GM18511 (cell line): ENCODE data around the gene LRRC8C.

Experiments
- ATAC-seq: cut with Tn5 transposase; IDR thresholded peaks from one replicate; pipeline ENCODE4 v1.9.1; 2021; ENCODE audit warnings: mild to moderate bottlenecking, moderate library complexity; ENCODE audit not compliant: unreplicated experiment

Gene LRRC8C

DNA sequence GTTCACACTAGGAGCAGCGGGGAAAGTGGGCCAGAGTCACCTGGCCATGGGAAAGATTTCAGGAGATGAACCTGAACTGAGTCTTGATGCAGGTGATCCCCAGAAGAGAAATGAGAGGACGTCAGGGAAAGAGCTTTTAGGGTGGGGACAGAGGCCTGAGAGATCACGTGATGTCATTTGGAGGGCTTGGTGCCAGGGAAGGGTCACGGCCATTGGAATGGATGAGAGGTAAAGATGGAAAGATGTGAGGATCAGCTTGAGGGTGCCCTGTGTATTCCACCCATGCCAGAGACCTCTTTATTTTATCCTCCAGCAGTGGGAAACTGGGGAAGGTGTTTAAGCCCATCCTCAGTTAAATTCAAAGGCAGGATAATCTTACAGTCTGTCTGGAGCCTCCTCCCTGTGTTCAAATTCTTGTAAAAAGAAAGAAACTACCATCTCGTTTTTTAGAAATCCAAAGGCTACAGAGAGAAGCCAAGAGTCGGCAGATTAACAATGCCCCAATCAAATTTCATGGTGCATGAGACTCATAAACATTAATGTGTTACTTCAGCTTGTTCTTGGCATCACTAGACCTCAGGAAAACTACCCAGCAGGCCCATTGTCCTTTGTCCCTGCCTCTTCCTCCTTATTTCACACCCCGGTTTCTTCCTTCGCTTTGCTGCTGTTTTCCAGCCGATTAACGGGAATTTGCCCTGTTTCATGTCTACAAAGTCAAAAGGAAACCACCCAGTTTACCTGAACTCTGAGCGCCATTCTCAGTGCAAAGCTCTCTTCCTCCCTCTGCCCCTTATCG lies 94.8 kb downstream of the LRRC8C start:
- ATAC-seq: no peak

DNA sequence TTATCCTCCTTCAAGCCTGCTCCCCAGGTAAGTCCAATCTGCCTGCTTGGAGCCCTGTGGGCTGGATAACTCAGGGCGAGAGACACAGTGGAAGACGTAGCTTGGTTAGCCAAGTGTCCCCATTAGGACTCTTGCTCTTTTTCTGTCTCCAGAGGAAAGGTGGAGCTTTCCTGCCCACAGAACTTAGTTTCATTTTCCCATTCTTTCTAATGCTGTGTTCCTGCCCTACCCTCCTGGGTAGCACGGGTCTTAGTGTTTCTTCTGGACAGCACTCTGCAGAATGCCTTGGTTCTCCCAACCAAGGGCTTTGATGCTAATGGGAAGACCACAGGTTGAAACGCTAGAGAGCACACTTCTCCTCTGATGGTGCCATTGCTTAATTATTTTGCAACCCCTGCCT lies 95.5 kb downstream of the LRRC8C start:
- no peak for ATAC-seq

DNA sequence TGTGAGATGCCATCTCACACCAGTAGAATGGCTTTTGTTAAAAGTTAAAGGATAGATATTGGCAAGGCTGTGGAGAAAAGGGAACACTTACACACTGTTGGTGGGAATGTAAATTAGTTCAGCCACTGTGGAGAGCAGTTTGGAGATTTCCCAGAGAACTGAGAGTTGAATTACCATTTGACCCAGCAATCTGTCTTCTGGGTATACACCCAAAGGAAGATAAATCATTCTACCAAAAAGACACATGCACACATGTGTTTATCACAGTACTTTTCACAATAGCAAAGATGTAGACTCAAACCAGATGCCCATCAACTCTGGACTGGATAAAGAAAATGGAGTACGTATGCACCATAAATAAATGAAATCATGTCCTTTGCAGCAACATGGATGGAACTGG lies 99.3 kb downstream of the LRRC8C start:
- ATAC-seq: no peak

DNA sequence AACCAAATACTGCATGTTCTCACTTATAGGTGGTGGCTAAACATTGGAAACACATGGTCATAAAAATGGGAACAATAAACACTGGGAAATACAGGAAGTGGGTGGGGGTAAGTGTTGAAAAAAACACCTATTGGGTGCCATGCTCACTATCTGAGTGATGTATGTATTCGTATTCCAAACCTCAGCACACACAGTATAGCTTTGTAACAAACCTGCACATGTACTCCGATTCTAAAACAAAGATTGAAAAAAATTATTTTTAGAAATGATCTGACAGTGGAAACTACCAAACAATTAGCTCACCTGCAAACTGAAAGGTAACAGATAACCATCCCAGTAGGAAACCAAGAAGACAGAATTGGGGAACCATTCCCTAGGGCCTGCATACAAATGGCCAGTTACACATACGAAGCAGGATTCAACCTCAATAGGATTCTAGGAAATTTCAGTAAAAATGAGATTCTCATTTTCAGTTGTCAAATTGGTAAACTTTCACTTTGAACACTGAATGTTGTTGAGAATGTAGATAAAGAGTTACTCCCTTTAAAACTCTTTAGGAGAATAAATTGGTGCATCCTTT lies 99.8 kb downstream of the LRRC8C start:
- no peak for ATAC-seq

DNA sequence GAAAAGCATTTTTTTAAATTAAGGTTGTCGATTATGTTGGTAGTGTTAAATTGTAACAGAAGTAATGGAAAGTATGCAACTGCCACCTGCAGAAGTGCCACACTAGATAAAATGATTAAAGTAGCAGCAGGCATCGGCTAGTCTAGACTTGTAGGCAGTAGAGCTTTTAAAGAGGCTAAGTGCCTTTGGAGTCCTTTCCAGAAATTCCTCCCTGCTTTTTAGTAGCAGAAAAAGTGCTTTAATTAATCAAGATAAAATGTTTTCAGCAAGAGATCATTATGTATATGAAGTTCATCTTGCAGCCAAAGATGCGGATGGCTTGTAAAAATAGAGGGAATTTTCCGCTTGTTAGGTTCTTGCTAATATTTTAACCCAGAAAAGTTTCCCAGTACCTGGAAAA lies 100.8 kb downstream of the LRRC8C start:
- ATAC-seq: no peak

DNA sequence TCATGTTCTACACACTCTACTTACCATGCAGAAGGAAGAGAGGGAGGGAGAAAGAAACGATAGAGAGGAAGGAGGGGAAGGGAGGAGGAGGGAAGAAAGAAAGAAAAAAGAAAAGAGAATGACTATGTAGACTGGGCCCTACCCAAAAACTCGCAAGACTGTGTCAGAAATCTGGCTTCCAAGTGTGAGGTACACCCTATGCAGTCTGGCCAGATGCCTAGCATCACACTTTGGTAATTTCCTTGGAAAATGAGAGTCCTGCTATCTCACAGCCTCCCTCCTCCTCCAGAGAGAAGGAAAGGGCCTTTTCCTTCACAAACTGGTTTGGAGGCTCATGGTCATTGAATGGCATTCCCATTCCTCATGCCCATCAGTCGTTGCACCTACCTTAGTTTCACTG lies 101.5 kb downstream of the LRRC8C start:
- no peak for ATAC-seq

DNA sequence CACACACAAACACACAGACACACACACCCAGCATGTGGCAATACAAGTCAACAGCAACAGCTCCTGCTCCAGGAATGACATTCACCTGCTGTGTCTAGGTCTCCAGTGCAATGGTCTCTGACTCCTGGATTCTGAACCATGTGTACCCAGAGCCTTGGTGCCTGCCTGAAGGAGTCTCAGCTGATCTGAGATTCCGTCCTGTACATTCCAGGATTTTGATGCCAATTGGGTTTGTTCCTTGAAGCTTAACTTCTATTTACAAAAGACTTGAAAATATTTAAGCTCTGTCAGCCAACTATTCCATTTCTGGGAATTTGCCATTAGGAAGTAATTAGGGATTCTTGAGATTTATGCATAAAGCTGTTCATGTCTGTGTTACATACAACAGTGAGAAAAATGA lies 102.6 kb downstream of the LRRC8C start:
- no peak for ATAC-seq

DNA sequence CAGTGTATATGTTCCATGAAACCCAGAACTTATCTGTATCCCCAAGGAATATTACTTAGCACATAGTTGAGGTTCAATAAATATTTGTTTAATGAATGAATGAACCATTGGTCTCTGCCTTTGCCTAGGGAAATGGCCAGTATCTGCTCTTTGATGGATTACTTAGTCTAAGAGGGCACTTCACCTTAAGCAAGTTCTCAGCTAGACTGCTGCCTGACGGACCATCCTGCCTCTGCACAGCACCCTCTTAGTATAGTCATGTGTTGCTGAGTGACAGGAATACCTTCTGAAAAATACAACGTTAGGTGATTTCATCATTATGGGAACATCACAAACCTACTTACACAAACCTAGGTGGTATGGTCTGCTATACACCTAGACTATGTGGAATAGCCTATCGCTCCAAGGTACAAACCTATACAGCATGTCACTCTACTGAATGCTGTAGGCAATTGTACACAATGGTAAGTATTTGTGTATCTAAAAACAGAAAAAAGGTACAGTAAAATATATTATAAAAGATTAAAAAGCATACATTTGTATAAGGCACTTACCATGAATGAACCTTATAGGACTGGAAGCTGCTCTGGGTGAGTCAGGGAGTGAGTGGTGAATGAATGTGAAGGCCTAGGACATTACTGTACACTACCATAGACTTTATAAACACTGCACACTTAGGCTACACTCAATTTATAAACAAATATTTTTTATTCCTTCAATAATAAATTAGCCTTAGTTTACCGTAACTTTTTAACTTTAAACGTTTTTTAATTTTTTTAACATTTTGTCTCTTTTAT lies 104.2 kb downstream of the LRRC8C start:
- ATAC-seq: no peak

DNA sequence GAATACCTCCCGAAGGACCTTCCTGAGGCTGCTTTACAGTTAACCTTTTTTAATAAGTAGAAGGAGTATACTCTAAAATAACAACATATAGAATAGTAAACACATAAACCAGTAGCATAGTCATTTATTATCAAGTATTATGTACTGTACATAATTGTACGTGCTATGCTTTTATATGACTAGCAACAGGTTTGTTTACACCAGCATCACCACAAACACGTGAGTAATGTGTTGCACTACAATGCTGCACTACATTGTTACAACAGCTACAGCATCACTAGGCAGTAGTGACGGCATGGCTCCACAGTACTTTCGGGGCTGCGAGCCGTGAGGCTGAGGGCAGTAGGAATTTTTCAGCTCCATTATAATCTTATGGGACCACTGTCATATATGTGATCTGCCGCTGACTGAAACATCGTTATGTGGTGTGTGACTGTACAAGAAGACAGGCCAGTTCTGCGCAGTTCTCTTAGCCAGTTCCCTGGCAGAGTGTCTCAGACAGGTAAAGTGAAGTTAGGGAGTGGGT lies 105.1 kb downstream of the LRRC8C start:
- ATAC-seq: no peak

DNA sequence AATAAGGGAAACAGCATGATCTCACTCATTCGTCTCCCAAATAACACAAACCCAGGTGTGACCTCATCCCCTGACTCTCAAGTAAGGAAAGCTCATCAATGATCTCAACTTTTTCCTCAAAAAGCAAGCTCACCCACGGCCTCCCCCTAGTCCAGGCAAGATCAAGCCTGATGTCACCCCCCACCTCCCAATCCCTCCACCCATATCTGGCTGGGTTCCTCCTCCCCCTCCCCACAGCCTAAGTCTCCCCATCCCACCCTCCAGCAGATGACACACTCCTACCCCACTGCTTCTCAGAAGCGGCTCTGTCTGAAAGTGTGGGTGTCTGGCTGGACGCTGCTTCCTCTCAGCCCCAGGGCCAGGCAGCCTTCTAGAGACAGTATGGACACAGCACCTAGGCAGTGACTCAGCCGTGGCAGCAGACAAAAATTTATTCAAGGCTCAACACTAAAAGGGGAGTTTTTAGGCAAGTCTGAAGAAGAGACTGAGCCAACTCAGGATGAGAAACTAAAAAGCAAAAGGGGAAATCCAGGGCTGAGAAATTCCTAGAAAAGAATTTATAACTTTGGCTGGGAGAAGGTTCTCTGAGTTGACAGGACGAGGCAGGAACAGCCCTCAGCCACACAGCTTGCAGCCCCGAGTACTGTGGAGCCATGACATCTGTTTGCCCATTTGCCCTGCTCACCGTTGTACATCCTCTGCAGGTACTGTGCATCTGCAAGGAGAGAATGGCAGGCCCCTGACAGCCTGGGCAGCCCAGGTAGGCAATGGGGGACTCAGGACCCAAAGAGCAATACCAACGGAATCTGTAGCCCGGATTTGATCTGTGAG lies 106.3 kb downstream of the LRRC8C start:
- peak; percentile 84 for ATAC-seq

DNA sequence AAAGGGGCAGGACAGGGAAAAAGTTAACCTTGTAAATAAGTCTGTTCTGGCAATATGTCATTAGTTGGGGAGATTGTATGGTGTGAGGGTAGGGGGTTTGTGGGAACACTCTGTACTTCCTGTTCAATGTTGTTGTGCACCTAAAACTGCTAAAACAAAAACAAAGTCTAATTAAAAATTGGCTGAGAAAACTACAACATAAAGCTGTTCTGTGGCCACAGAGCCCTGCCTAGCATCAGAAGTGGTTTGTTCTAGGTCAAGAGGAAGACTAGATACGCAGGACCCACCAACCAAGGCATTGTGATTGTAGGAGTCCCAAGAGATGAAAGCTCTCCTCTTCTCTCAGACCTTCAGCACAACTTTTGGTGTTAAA lies 106.9 kb downstream of the LRRC8C start:
- ATAC-seq: no peak

DNA sequence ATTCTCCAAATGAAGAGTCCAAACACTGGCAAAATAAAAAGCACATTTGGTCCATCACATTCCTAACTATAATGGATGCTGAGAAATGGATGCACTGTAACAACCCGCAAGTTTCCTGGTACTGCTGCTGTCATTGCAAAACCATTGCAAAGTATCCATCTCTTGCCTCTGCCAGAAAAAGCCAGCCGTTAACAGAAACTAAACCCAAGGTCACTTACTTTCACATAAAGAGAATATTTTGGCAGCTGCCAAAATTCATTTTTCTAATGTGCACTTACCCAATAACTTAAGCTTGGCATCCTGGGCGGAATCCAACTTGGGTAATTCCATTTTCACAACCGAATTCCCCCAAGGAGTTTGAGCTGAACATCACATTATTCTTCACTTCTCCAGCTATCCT lies 110.9 kb downstream of the LRRC8C start:
- no peak for ATAC-seq

DNA sequence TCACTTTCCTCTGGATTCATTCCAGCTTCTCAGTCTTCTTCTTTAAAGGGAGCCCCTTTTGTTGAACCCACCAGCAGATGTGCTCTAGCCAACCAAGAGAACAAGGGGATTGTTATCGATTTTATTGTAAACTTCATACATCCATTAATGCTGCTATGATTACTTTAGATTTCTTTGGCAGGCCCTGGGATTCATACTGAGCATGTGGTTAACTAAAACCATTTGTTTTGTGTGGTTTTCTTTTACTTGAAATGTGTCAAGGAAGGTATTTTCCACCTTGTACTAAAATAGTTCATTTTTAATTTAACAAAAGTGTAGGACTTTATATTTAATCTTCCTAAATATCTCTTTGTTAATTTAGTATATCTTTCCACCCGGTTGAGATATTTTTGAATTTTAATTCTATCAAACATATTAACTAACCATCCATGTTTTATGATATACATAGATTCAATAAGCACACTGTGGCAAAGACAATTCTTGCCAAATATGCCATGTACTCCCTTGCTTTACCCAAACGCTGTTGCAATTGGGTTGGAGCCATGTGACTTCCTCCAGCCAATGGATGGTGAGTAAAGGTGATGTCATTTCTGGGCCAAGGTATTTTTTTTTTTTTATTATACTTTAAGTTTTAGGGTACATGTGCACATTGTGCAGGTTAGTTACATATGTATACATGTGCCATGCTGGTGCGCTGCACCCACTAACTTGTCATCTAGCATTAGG lies 113.7 kb downstream of the LRRC8C start:
- no peak for ATAC-seq

DNA sequence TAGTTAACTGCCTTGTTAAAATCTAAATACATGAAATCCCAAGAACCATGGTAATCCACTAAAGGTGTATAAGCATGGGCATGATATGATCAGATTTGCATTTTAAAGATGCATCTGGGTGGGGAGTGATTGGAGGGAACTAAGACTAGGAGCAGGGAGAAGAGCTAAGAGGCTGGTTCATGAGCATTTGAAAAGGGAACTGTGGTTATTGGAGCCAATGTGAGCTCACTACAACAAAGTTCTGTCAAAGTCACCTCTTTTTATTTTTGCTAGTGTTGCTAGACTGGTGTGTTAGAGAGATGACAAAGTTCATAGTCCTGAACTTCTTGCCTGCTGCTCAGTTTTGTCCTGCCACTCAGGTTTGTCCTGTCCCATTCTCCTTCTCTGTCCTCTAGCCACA lies 120.8 kb downstream of the LRRC8C start:
- ATAC-seq: no peak

DNA sequence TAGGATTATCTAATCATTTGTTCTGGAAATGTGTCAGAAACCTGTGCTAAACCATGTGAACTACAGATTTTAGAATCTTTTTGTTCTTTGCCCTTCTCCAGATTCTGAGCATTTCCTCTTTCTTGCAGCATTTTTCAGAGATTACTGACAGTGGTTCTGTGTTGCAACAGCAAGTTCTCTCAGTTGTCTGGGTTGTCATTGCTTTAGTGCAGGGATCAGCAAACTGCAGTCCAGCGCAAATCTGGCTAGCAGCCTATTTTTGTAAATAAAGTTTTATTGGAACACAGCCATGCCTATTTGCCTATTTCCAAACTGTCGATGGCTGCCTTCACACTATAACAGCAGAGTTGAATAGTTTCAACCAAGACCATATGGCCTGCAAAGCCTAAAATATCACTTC lies 121.6 kb downstream of the LRRC8C start:
- ATAC-seq: no peak

DNA sequence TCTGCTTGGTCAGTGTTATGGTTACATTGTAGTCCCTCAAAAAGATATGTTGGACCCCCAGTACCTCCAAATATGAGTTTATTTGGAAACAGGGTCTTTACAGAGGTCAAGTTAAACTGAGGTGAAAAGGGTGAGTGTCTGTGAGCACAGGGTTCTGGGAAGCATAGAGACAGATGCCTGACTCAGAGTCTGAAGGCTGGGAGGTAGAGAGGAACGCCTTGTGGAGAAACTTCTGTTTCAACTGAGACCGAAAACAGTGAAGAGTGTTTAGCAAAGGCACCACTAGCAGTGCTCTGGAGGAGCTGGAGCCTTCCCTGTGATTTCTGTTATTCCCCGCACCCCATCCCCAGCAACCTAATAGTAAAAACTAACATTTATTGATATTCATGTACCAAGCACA lies 122.7 kb downstream of the LRRC8C start:
- ATAC-seq: no peak

DNA sequence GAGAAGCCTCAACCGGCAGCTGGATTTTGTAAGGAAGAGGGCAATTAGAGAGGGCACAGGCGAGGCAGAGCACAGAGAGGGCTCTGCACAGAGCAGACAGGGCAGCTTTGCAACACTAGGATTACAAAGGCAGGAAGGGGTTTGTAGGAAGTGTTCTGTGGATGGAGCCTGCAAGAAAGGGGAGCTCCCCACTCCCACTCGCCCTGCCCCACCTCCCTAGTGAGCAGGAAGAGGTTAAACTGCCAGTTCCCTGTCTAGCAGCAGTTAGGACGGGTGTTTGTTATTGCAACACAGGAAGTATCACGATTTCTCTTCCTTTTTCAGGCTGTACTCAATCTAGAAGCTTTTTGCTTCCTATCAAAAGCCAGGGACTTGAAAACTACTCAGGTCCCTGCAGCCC lies 124.6 kb downstream of the LRRC8C start:
- ATAC-seq: peak; percentile 78

DNA sequence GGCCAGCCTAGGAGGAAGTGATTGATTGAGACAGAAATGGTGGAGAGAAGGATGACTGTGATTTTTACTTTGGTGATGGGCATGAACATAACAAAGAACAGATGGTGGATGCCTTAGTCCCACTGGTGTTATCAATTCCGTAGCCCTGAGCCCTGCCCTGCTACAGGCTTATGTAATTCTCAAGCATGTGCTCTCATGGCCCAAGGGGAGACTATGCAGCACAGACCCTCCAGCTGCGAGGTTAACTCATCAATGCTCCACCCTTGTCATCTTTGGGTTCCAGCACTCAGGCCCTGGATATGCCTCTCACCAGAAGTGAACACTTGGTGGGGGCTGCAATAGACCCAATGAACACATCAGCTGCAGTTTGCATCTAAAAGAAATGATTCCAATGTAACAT lies 125.2 kb downstream of the LRRC8C start:
- no peak for ATAC-seq

DNA sequence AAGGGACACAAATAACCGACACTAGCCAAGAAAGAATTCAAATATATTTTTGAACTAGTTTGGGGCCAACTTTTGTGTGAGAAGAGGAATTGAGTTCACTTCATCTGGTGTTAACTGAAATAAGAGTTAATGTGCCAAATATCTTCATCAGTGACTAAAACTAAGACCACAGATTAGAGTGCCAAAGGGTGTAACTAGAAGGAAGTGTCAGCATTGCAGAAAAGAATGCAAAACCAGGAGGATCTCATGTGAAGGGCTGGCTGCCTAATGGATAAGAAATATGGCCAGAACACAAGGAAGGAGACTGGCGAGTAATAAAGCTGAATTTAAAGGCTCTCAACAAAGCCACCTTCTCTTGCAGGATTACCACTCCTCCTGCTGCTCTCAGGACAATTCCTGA lies 126.1 kb downstream of the LRRC8C start:
- ATAC-seq: no peak

DNA sequence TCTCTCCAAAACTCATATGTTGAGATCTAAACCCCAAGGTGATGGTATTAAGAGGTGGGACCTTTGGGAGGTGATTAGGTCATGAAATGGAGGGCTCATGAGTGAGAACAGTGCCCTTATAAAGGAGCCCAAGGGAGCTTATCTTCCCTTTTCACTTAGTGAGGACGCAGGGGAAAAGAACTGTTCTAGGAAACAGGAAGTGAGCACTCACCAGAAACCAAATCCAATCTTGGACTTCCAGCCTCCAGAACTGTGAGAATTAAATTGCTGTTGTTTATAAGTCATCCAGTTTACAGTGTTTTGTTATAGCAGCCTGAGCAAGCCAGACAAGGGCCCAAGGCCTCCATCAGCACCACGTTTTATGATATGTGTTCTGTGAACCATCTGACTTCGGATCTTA lies 127.6 kb downstream of the LRRC8C start:
- ATAC-seq: no peak
